Peyer's patch (tissue), 4 donors: ENCODE measurements around the gene PIMREG.

Experiments used
- POLR2A ChIP-seq, 2 donors: fragments of 450-650 bp; IDR thresholded peaks; one replicate each; pipeline ENCODE4 v1.5.1; 2017; ENCODE audit warnings: antibody characterized with exemption in 2 of 2, mild to moderate bottlenecking in 2 of 2, moderate library complexity in 2 of 2
- TF ChIP-seq, protein P1 (sequence below), 6 experiments: fragments of 450-650 bp in 4 of 6; fragments of 200-600 bp in 2 of 6; sonication (generic) in 1 of 6; IDR thresholded peaks; one replicate each; pipeline ENCODE4 v1.5.1; 2017 to 2019; ENCODE audit warnings: antibody characterized with exemption in 6 of 6, mild to moderate bottlenecking in 3 of 6, moderate library complexity in 1 of 6

DNA sequence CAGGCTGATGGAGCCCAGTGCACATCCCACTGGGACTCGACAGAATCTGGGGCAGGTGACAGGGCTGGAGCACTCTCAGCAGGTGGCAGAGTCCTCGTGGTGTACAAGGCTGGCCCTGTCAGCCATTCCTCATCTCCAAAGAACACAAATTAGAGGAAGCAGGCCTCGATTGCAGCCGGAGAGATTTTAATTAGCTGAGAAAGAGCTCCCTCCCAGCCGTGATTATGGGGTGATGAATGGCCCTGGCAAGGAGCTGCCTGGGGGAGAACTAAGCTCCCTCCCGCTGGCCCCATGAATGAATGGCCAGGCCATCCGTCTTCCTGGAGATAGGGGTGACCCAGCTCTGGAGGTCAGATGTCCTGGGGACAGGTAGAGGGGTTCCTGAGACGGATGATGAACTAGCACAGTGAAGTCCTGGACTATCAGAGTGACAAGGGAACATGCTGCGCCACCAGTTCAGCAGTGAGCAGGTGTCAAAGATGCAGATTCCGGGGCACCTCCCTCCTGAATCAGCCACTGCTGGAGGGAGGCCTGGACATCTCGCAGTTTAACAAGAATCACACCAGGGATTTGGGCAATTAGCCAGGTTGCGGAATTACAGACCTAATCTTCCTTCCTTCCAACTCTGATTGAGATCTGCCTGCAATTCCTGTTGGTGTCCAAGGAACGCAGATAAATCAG lies 35.5 kb downstream of the PIMREG start:
- TF ChIP-seq, protein P1, sequence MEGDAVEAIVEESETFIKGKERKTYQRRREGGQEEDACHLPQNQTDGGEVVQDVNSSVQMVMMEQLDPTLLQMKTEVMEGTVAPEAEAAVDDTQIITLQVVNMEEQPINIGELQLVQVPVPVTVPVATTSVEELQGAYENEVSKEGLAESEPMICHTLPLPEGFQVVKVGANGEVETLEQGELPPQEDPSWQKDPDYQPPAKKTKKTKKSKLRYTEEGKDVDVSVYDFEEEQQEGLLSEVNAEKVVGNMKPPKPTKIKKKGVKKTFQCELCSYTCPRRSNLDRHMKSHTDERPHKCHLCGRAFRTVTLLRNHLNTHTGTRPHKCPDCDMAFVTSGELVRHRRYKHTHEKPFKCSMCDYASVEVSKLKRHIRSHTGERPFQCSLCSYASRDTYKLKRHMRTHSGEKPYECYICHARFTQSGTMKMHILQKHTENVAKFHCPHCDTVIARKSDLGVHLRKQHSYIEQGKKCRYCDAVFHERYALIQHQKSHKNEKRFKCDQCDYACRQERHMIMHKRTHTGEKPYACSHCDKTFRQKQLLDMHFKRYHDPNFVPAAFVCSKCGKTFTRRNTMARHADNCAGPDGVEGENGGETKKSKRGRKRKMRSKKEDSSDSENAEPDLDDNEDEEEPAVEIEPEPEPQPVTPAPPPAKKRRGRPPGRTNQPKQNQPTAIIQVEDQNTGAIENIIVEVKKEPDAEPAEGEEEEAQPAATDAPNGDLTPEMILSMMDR (IDR thresholded peaks at IDR 0.05), result no peak
- no peak for TF ChIP-seq POLR2A (IDR thresholded peaks at IDR 0.05)
